K562 (cell line): ENCODE measurements around the gene WDR90. TPM values are rescaled to one million over a fixed set of nuclear protein-coding genes. Genes with fewer than 3 reads are reported as not detected.

Experiments
- ATAC-seq: fragments of 200-7000 bp; cut with Tn5 transposase; 3 replicates; pipeline ENCODE4 v1.9.1; 2020; ENCODE audit warnings: moderate library complexity
- BruUV-seq: library from RNA; stranded (reverse); fragments of 400-500 nt; replicated peaks from 2 replicates; lab custom pipeline; 2021; lab: Mats Ljungman, UMichigan
- CTCF ChIA-PET: fragments of 300-600 bp; formaldehyde crosslinking; extraction: SDS; loops from one replicate; lab custom pipeline; 2021; ENCODE audit warnings: low intra/inter-chr PET ratio; lab: Yijun Ruan, JAX
- POLR2A ChIA-PET: fragments of 300-600, 350-650 bp; sonication (Branson Sonifier 250); formaldehyde crosslinking; extraction: SDS; loops from one replicate; lab custom pipeline; 2021; ENCODE audit warnings: antibody characterized with exemption, inconsistent platforms; lab: Yijun Ruan, JAX
- DNase-seq, 4 experiments: peaks; one replicate each; pipeline versions ENCODE4 v3.0.0 to v3.0.0-alpha.2; 2011 to 2018; ENCODE audit warnings: low spot score in 3 of 4, mixed read lengths in 3 of 4; ENCODE audit errors: extremely low read depth in 1 of 4
- FAIRE-seq: peaks from 2 replicates; lab custom pipeline; 2011; peaks lifted over from hg19 to GRCh38; lab: Jason Lieb, UNC
- H2AFZ ChIP-seq: 2 replicates; pipeline ENCODE4 v1.6.0; 2011; ENCODE audit warnings: low read depth, low read length, control low read depth, inconsistent platforms
- H3K27ac ChIP-seq: fragments of 200-600 bp; 3 replicates; pipeline ENCODE4 v1.8.0; 2011; ENCODE audit warnings: low read depth, mild to moderate bottlenecking, control low read depth, inconsistent platforms, low read length, moderate library complexity, mixed read lengths; ENCODE audit errors: extremely low read depth
- H3K27me3 ChIP-seq, 2 experiments: fragments of 300-600 bp in 1 of 2; 2 replicates in 1 of 2; 3 replicates in 1 of 2; pipeline versions ENCODE4 v1.6.0 to v1.8.0; 2011; ENCODE audit warnings: inconsistent platforms in 2 of 2, low read length in 2 of 2, mild to moderate bottlenecking in 1 of 2, mixed read lengths in 1 of 2, moderate library complexity in 1 of 2; ENCODE audit not compliant: control insufficient read depth in 2 of 2, insufficient read depth in 2 of 2
- H3K36me3 ChIP-seq: fragments of 300-600 bp; 3 replicates; pipeline ENCODE4 v1.8.0; 2011; ENCODE audit warnings: mild to moderate bottlenecking, low read length, inconsistent platforms; ENCODE audit not compliant: control insufficient read depth, insufficient read depth
- H3K4me1 ChIP-seq, 2 experiments: fragments of 200-600 bp in 1 of 2; replicated peaks in 1 of 2; 2 replicates in 1 of 2; 3 replicates in 1 of 2; pipeline versions ENCODE4 v1.5.1 to v1.8.0; 2011; ENCODE audit warnings: inconsistent platforms in 2 of 2, low read length in 2 of 2, mild to moderate bottlenecking in 1 of 2, mixed read lengths in 1 of 2, moderate library complexity in 1 of 2; ENCODE audit not compliant: control insufficient read depth in 2 of 2, insufficient read depth in 2 of 2
- H3K4me2 ChIP-seq: 2 replicates; pipeline ENCODE4 v1.6.1; 2011; ENCODE audit warnings: low read length, control low read depth, inconsistent platforms, mixed read lengths; ENCODE audit not compliant: insufficient read depth
- H3K4me3 ChIP-seq: fragments of 200-600 bp; sonication (generic), shearing (Covaris generic); 2 replicates; pipeline ENCODE4 v1.5.1; 2016; ENCODE audit warnings: control low read depth, inconsistent platforms
- H3K79me2 ChIP-seq: fragments of 200-600 bp; 3 replicates; pipeline ENCODE4 v1.8.0; 2011; ENCODE audit warnings: low read length, inconsistent platforms; ENCODE audit not compliant: control insufficient read depth, insufficient read depth
- H3K9ac ChIP-seq, 2 experiments: 2 replicates each; pipeline versions ENCODE4 v1.6.0 to v1.6.1; 2011; ENCODE audit warnings: low read depth in 2 of 2, low read length in 2 of 2, control low read depth in 1 of 2, inconsistent platforms in 1 of 2, mild to moderate bottlenecking in 1 of 2, mixed read lengths in 1 of 2; ENCODE audit not compliant: insufficient read depth in 1 of 2
- H3K9me1 ChIP-seq: one replicate; pipeline ENCODE4 v1.6.0; 2011; ENCODE audit warnings: inconsistent platforms, mild to moderate bottlenecking, low read length, moderate library complexity; ENCODE audit not compliant: control insufficient read depth, insufficient read depth
- H3K9me3 ChIP-seq: replicated peaks from 2 replicates; pipeline ENCODE4 v1.5.1; 2011; ENCODE audit warnings: low read depth, low read length, inconsistent platforms; ENCODE audit not compliant: control insufficient read depth, insufficient read depth
- H4K20me1 ChIP-seq: replicated peaks from 2 replicates; pipeline ENCODE4 v1.6.1; 2011; ENCODE audit warnings: low read length, inconsistent platforms, mixed read lengths; ENCODE audit not compliant: control insufficient read depth, insufficient read depth
- HES1 ChIP-seq: fragments of 450-650 bp; IDR thresholded peaks from 2 replicates; pipeline ENCODE4 v1.6.1; 2016; ENCODE audit warnings: low read depth, mild to moderate bottlenecking, moderate library complexity
- MTA3 ChIP-seq: fragments of 450-650 bp; formaldehyde crosslinking; IDR thresholded peaks from 2 replicates; pipeline ENCODE4 v1.6.1; 2017; ENCODE audit warnings: mild to moderate bottlenecking, borderline replicate concordance
- WGBS: fragments of 100-300 bp; shearing (Covaris generic); methylation state at CpG from one replicate; pipeline ENCODE4 v1.1.6; 2016; ENCODE audit warnings: low coverage, mixed read lengths; ENCODE audit not compliant: insufficient coverage; ENCODE audit errors: missing lambda C conversion rate; 5-methylcytosine and 5-hydroxymethylcytosine counted together
- in situ Hi-C: fragments of 300-500 bp; cut with MboI; formaldehyde crosslinking; loops from 4 replicates; pipeline ENCODE4 v1.15.0; 2018; ENCODE audit warnings: inconsistent platforms, mixed read lengths
- intact Hi-C: fragments of 100-400 bp; cut with micrococcal nuclease; formaldehyde crosslinking; loops from 2 replicates; pipeline ENCODE4 v1.14.2; 2022
- polyA plus RNA-seq, 8 experiments: library from polyadenylated mRNA; depleted of rRNA in 4 of 8; stranded (reverse) in 5 of 8; unstranded in 3 of 8; fragments of >200 nt; fragmentation: Nextera tagmentation in 2 of 8; fragmentation: Illumina TruSeq in 1 of 8; extraction: Ambion mirVana in 2 of 8; extraction: Trizol in 1 of 8; gene quantifications; 2 replicates each; pipeline versions ENCODE4 v1.2.1 to v1.2.3, GENCODE V29; 2011 to 2014; ENCODE audit warnings: inconsistent platforms in 1 of 8, missing spikeins in 1 of 8
- total RNA-seq, 7 experiments: library from RNA; depleted of rRNA in 6 of 7; stranded (reverse); fragments of >200 nt in 6 of 7; fragmentation: Illumina TruSeq in 2 of 7; extraction: Trizol in 2 of 7; gene quantifications; 2 replicates each; pipeline versions ENCODE4 v1.2.1 to v1.2.3, GENCODE V29; 2011 to 2021; ENCODE audit warnings: low replicate concordance in 1 of 7

WDR90 gene
- total and polyA plus RNA-seq, 9 of the 15 experiments (the other 6 are each of a cell fraction or from before 2014, with no cell fraction given), result 0.44 to 12.6 (median 3.3) TPM

GRCh38 chr16:638836-639235 is 10.3 kb upstream of the WDR90 start (continued):
- TF ChIP-seq HES1, result no peak
- TF ChIP-seq, all 486 proteins: peak for 2

GRCh38 chr16:640614-641013 is 8.6 kb upstream of the WDR90 start:
- H3K27me3 ChIP-seq, result no peaks in the 10 kb centered on the region
- DNase-seq (no peak), ATAC-seq (no peak), FAIRE-seq (no peak)
- H3K9me3 ChIP-seq, result no peaks in the 10 kb centered on the region
- WGBS, result 56% methylated on average over 2 of the region's 5 CpGs
- no peaks in the 10 kb centered on the region for H4K20me1 ChIP-seq
- peaks cover 58% of the 10 kb centered on the region for H3K79me2 ChIP-seq
- peaks cover 15 to 81% of the 10 kb centered on the region in 2 experiments; a peak in 4 of 5 replicates for H3K4me1 ChIP-seq
- no peak overlapping the region for H3K4me2 ChIP-seq
- no peaks in the 10 kb centered on the region for H3K9me1 ChIP-seq
- POLR2A ChIA-PET, result no interaction called here
- H2AFZ ChIP-seq, result no peak overlapping the region
- TF ChIP-seq MTA3, result no peak
- H3K36me3 ChIP-seq, result peaks cover 23% of the 10 kb centered on the region; the same call in 1 of the 3 replicates
- CTCF ChIA-PET, result no interaction called here
- in situ Hi-C loops (no loop called here), intact Hi-C loops (loop anchor here (1.0 kb wide), 1 partner anchor 50 kb away; the partner anchor contains the start of gene RAB40C)
- peak overlapping the region in 1 of 2 experiments; percentile 99; a peak in 2 of 4 replicates for H3K9ac ChIP-seq
- no TSS peak for BruUV-seq
- H3K27ac ChIP-seq, result peak overlapping the region; percentile 94; the same call in 1 of the 3 replicates
- peak overlapping the region; percentile 89 for H3K4me3 ChIP-seq
